G401 (cell line): Measurements from ENCODE around the gene PLXNA4. TPM values are rescaled to one million over a fixed set of nuclear protein-coding genes. Genes with fewer than 3 reads are reported as not detected.

Experiments used
- DNase-seq: peaks from one replicate; pipeline ENCODE4 v3.0.0-alpha.2; 2015; ENCODE audit warnings: low spot score
- in situ Hi-C: cut with HindIII; loops from 2 replicates; pipeline ENCODE4 v1.10.0; 2016; ENCODE audit warnings: low sequenced_read_pairs, mixed read lengths
- total RNA-seq: library from RNA; depleted of rRNA; stranded (reverse); fragments of >200 nt; shearing (Covaris generic); gene quantifications from 2 replicates; pipeline ENCODE4 v1.2.3, GENCODE V29; 2014

The PLXNA4 gene
- total RNA-seq, 1 experiment from 2014 or later, result under 0.01 TPM

- in situ Hi-C loops, result no loop called here
- DNase-seq, result no peak
Observed at GRCh38 chr7:132516042-132516840, 60.0 kb downstream of the PLXNA4 start.

GRCh38 chr7:132515181-132515580, 61.1 kb downstream of the PLXNA4 start:
- in situ Hi-C loops, result no loop called here
- no peak for DNase-seq

GRCh38 chr7:132514430-132514829, 61.8 kb downstream of the PLXNA4 start:
- in situ Hi-C loops, result no loop called here
- DNase-seq, result no peak

GRCh38 chr7:132511921-132512320, 64.3 kb downstream of the PLXNA4 start:
- in situ Hi-C loops, result no loop called here
- no peak for DNase-seq

GRCh38 chr7:132511387-132511786, 64.9 kb downstream of the PLXNA4 start:
- no peak for DNase-seq
- in situ Hi-C loops, result no loop called here

GRCh38 chr7:132509643-132510042, 66.6 kb downstream of the PLXNA4 start:
- in situ Hi-C loops, result no loop called here
- no peak for DNase-seq

GRCh38 chr7:132508724-132509353, 67.4 kb downstream of the PLXNA4 start:
- in situ Hi-C loops, result no loop called here
- DNase-seq, result peak; percentile 70

GRCh38 chr7:132504852-132505251, 71.4 kb downstream of the PLXNA4 start:
- in situ Hi-C loops, result no loop called here
- no peak for DNase-seq

GRCh38 chr7:132504071-132504470, 72.2 kb downstream of the PLXNA4 start:
- in situ Hi-C loops, result no loop called here
- DNase-seq, result no peak

GRCh38 chr7:132503415-132503814, 72.9 kb downstream of the PLXNA4 start:
- no peak for DNase-seq
- in situ Hi-C loops, result no loop called here

GRCh38 chr7:132501956-132502355, 74.3 kb downstream of the PLXNA4 start:
- no peak for DNase-seq
- in situ Hi-C loops, result no loop called here

- in situ Hi-C loops, result no loop called here
- peak; percentile 74 for DNase-seq
Observed at GRCh38 chr7:132500727-132501440, 75.4 kb downstream of the PLXNA4 start.

- DNase-seq, result no peak
- in situ Hi-C loops, result no loop called here
Observed at GRCh38 chr7:132499487-132499886, 76.8 kb downstream of the PLXNA4 start.

GRCh38 chr7:132499065-132499464, 77.2 kb downstream of the PLXNA4 start:
- DNase-seq, result no peak
- in situ Hi-C loops, result no loop called here

GRCh38 chr7:132498319-132498718, 78.0 kb downstream of the PLXNA4 start:
- no peak for DNase-seq
- in situ Hi-C loops, result no loop called here

- in situ Hi-C loops, result no loop called here
- DNase-seq, result no peak
Observed at GRCh38 chr7:132497098-132497497, 79.2 kb downstream of the PLXNA4 start.

GRCh38 chr7:132495936-132496335, 80.3 kb downstream of the PLXNA4 start:
- in situ Hi-C loops, result no loop called here
- DNase-seq, result no peak

GRCh38 chr7:132494474-132494873, 81.8 kb downstream of the PLXNA4 start:
- in situ Hi-C loops, result no loop called here
- DNase-seq, result no peak

GRCh38 chr7:132492823-132493445, 83.3 kb downstream of the PLXNA4 start:
- DNase-seq, result no peak
- in situ Hi-C loops, result no loop called here
